ENCODE data around the gene MRPL2. TPM values are rescaled to one million over a fixed set of nuclear protein-coding genes. Genes with fewer than 3 reads are reported as not detected.
"Not testable (repeated sequence)": the region's sequence is repeated elsewhere in the genome, so short reads cannot be mapped to it uniquely, and the experiment has no call there.

Gene MRPL2
- total RNA-seq, 1 experiment from 2014 or later, result 123 TPM

DNA sequence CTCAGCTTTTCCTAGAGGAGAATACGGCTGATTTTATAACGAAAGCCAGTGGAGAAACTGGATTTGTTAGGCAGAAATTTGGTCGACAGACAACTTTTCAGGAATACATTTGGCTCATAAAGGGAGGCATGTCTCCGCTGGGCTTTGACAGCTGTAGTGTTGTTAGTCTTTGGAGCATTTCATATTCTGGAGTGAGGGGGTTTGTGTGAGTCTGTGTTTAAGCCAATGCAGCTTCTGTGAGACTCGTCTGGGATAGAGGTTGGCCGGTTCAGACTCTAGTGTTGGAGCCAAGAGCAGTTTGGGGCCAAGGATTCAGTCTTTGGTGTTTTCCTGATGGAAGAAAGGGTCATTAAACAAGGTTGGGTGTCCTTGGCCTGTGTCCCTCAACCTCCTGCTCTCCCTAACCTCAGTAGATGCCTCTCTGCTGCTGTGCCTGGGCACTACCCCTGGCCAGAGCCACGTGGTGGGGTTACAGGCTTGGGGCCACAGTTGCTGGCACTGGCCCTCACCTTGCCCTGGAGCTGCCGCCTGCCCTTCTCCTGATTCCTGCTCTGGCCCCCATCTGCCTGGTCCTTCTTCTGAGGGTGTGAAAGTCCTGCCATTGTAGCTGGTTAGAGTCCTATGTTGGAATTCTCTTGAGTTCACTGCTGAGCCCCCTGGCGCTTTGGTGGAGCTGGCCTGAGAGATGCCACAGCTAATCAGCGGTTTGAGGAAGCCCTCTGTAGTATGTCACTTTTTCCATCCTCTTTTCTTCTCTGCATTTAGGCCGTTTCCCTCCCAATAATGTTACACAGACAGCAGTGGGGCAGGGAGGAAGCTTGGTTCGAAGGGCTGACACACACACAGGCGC lies 23.8 kb upstream of the MRPL2 start:
- CTCF ChIA-PET, result no interaction called here
- intact Hi-C loops (cut with micrococcal nuclease), result no loop called here
- H3K79me2 ChIP-seq (ENCODE audit: insufficient read depth, low read length), result peaks cover 91% of the 10 kb centered on the region

DNA sequence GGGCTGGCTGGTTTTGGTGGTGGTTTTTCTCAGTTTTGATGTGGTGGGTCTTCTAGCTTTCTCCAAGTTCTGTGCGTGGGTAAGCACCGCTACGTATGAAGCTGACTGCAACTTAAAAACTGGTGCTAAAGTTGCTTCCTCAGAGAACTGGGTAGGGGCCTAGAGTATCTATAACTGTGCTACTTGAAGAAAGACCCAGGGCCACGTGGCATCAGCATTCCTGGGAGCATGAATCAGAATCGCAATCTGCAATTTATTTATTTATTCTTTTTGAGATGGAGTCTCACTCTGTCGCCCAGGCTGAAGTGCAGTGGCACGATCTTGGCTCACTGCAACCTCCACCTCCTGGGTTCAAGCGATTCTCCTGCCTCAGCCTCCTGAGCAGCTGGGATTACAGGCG lies 22.7 kb upstream of the MRPL2 start:
- DNase-seq (ENCODE audit: low read depth, low spot score); H3K9ac ChIP-seq (ENCODE audit: low read length); ATAC-seq; H3K9me3 ChIP-seq (ENCODE audit: control insufficient read depth in 1 of 2, insufficient read depth in 1 of 2, low read depth in 1 of 2, low read length in 2 of 2); H3K4me3 ChIP-seq (replicated peaks in 1 of 2; ENCODE audit: low read depth in 1 of 2, low read length in 2 of 2); POLR2A ChIA-PET; H4K20me1 ChIP-seq (ENCODE audit: insufficient read depth); H3K27me3 ChIP-seq (ENCODE audit: insufficient read depth, low read length); H2AFZ ChIP-seq (ENCODE audit: low read depth, low read length, poor library complexity, severe bottlenecking); intact Hi-C loops (cut with micrococcal nuclease); H3K9me2 ChIP-seq (ENCODE audit: insufficient read depth); H3K27ac ChIP-seq (ENCODE audit: low read depth, low read length); BruUV-seq (replicated peaks); CTCF ChIA-PET; H3K4me2 ChIP-seq (ENCODE audit: low read length); RAD21 ChIA-PET (ENCODE audit: low non-redundant PET in 1 of 2, low total read pairs in 2 of 2, uncharacterized antibody in 2 of 2, unreplicated experiment in 2 of 2); H3K36me3 ChIP-seq (ENCODE audit: control insufficient read depth in 1 of 2, insufficient read depth in 2 of 2, low read length in 2 of 2): not testable (repeated sequence)
- Histone ChIP-seq H3K4me1 (ENCODE audit: control insufficient read depth in 1 of 2, insufficient read depth in 2 of 2, low read length in 2 of 2) (peaks cover 14 to 17% of the 10 kb centered on the region in 2 experiments), H3K79me2 (ENCODE audit: insufficient read depth, low read length) (peaks cover 91% of the 10 kb centered on the region)

More for the DNA sequence above, 23.8 kb upstream of the MRPL2 start:
- POLR2A ChIA-PET, result no interaction called here
- Histone ChIP-seq H3K9me2 (ENCODE audit: insufficient read depth) (no peaks in the 10 kb centered on the region), H3K4me3 (replicated peaks in 1 of 2; ENCODE audit: low read depth in 1 of 2, low read length in 2 of 2) (no peak overlapping the region), H3K9ac (ENCODE audit: low read length) (no peak overlapping the region), H3K36me3 (ENCODE audit: control insufficient read depth in 1 of 2, insufficient read depth in 2 of 2, low read length in 2 of 2) (peaks cover 0 to 2% of the 10 kb centered on the region in 2 experiments; a peak in 2 of 4 replicates), H3K9me3 (ENCODE audit: control insufficient read depth in 1 of 2, insufficient read depth in 1 of 2, low read depth in 1 of 2, low read length in 2 of 2) (no peaks in the 10 kb centered on the region), H3K27me3 (ENCODE audit: insufficient read depth, low read length) (no peaks in the 10 kb centered on the region), H2AFZ (ENCODE audit: low read depth, low read length, poor library complexity, severe bottlenecking) (no peak overlapping the region), H4K20me1 (ENCODE audit: insufficient read depth) (no peaks in the 10 kb centered on the region), H3K4me2 (ENCODE audit: low read length) (no peak overlapping the region), H3K27ac (ENCODE audit: low read depth, low read length) (no peak overlapping the region), H3K4me1 (ENCODE audit: control insufficient read depth in 1 of 2, insufficient read depth in 2 of 2, low read length in 2 of 2) (peaks cover 8 to 17% of the 10 kb centered on the region in 2 experiments)
- DNase-seq (ENCODE audit: low read depth, low spot score) (no peak), ATAC-seq (no peak)
- RAD21 ChIA-PET (ENCODE audit: low non-redundant PET in 1 of 2, low total read pairs in 2 of 2, uncharacterized antibody in 2 of 2, unreplicated experiment in 2 of 2), result no interaction called here
- no peak for TF ChIP-seq POLR2A (IDR thresholded peaks at IDR 0.05; ENCODE audit: borderline replicate concordance, extremely low read depth, insufficient read depth, insufficient read length)
- no peak for TF ChIP-seq EZH2 (IDR thresholded peaks at IDR 0.05)
- no peak for TF ChIP-seq SIN3A (IDR thresholded peaks at IDR 0.05; ENCODE audit: low read depth)
- TF ChIP-seq ZNF274 (IDR thresholded peaks at IDR 0.05; ENCODE audit: low read depth, low read length), result no peak
- TF ChIP-seq SRF (IDR thresholded peaks at IDR 0.05; ENCODE audit: low read depth), result no peak
- no peak for TF ChIP-seq SP1 (IDR thresholded peaks at IDR 0.05; ENCODE audit: low read depth)
- no peak for TF ChIP-seq JUND (IDR thresholded peaks at IDR 0.05)
- TF ChIP-seq CEBPB (IDR thresholded peaks at IDR 0.05; ENCODE audit: low read depth), result no peak
- TF ChIP-seq, protein P1, sequence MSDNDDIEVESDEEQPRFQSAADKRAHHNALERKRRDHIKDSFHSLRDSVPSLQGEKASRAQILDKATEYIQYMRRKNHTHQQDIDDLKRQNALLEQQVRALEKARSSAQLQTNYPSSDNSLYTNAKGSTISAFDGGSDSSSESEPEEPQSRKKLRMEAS (IDR thresholded peaks at IDR 0.05), result no peak
- TF ChIP-seq, protein P2, sequence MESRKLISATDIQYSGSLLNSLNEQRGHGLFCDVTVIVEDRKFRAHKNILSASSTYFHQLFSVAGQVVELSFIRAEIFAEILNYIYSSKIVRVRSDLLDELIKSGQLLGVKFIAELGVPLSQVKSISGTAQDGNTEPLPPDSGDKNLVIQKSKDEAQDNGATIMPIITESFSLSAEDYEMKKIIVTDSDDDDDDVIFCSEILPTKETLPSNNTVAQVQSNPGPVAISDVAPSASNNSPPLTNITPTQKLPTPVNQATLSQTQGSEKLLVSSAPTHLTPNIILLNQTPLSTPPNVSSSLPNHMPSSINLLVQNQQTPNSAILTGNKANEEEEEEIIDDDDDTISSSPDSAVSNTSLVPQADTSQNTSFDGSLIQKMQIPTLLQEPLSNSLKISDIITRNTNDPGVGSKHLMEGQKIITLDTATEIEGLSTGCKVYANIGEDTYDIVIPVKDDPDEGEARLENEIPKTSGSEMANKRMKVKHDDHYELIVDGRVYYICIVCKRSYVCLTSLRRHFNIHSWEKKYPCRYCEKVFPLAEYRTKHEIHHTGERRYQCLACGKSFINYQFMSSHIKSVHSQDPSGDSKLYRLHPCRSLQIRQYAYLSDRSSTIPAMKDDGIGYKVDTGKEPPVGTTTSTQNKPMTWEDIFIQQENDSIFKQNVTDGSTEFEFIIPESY (IDR thresholded peaks at IDR 0.05; ENCODE audit: extremely low read depth, insufficient replicate concordance, low read length), result no peak
- no peak for TF ChIP-seq CBX3 (IDR thresholded peaks at IDR 0.05; ENCODE audit: low read depth)
- TF ChIP-seq EGR1 (IDR thresholded peaks at IDR 0.05; ENCODE audit: low read depth), result no peak
- no peak for TF ChIP-seq YY1 (IDR thresholded peaks at IDR 0.05; ENCODE audit: extremely low read depth, insufficient replicate concordance, low read depth, low read length)
- no peak for TF ChIP-seq EZH2phosphoT487 (IDR thresholded peaks at IDR 0.05; ENCODE audit: borderline replicate concordance)
- TF ChIP-seq, protein P3, sequence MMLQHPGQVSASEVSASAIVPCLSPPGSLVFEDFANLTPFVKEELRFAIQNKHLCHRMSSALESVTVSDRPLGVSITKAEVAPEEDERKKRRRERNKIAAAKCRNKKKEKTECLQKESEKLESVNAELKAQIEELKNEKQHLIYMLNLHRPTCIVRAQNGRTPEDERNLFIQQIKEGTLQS (IDR thresholded peaks at IDR 0.05), result no peak
- no peak for TF ChIP-seq ZFX (IDR thresholded peaks at IDR 0.05)
- TF ChIP-seq POLR2AphosphoS5 (IDR thresholded peaks at IDR 0.05; ENCODE audit: low read depth, low read length), result no peak
- no peak for TF ChIP-seq RAD21 (IDR thresholded peaks at IDR 0.05; ENCODE audit: low read depth)
- TF ChIP-seq, protein P4, sequence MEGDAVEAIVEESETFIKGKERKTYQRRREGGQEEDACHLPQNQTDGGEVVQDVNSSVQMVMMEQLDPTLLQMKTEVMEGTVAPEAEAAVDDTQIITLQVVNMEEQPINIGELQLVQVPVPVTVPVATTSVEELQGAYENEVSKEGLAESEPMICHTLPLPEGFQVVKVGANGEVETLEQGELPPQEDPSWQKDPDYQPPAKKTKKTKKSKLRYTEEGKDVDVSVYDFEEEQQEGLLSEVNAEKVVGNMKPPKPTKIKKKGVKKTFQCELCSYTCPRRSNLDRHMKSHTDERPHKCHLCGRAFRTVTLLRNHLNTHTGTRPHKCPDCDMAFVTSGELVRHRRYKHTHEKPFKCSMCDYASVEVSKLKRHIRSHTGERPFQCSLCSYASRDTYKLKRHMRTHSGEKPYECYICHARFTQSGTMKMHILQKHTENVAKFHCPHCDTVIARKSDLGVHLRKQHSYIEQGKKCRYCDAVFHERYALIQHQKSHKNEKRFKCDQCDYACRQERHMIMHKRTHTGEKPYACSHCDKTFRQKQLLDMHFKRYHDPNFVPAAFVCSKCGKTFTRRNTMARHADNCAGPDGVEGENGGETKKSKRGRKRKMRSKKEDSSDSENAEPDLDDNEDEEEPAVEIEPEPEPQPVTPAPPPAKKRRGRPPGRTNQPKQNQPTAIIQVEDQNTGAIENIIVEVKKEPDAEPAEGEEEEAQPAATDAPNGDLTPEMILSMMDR (IDR thresholded peaks at IDR 0.05 in 2 of 3, conservative IDR thresholded peaks at IDR 0.05 in 1 of 3; ENCODE audit: borderline replicate concordance in 1 of 3, insufficient read depth in 1 of 3, low read depth in 2 of 3, low read length in 2 of 3), result no peak
- TF ChIP-seq ELF1 (IDR thresholded peaks at IDR 0.05; ENCODE audit: borderline replicate concordance, low read depth), result no peak
- BruUV-seq (replicated peaks), result no TSS peak

Measured in HCT116 (cell line).